Measurements from ENCODE around the gene CNOT2. TPM values are rescaled to one million over a fixed set of nuclear protein-coding genes. Genes with fewer than 3 reads are reported as not detected.
"Not testable (repeated sequence)": the region's sequence is repeated elsewhere in the genome, so short reads cannot be mapped to it uniquely, and the experiment has no call there.

CNOT2 gene
- total RNA-seq, 1 experiment from 2014 or later: 64.7 TPM

GRCh38 chr12:70386771-70387170, 143.5 kb downstream of the CNOT2 start (continued):
- TF ChIP-seq PRDM15 (CRISPR knock-in tag; IDR thresholded peaks at IDR 0.05) (no peak), NR3C1 (CRISPR knock-in tag; conservative IDR thresholded peaks at IDR 0.05; ENCODE audit: low read depth) (no peak), KAT7 (CRISPR knock-in tag; IDR thresholded peaks at IDR 0.05; ENCODE audit: borderline replicate concordance) (no peak), ZNF425 (CRISPR knock-in tag; conservative IDR thresholded peaks at IDR 0.05) (no peak), ZNF416 (CRISPR knock-in tag; IDR thresholded peaks at IDR 0.05) (no peak), ESRRA (CRISPR knock-in tag; IDR thresholded peaks at IDR 0.05; ENCODE audit: borderline replicate concordance) (no peak)

GRCh38 chr12:70389678-70390077, 146.4 kb downstream of the CNOT2 start:
- Mint-ChIP-seq H3K4me1 (peaks cover 11% of the 10 kb centered on the region), H3K4me3 (no peak overlapping the region), H3K27me3 (ENCODE audit: low read depth) (no peaks in the 10 kb centered on the region), H3K9me3 (peaks cover 12% of the 10 kb centered on the region), H3K36me3 (peaks cover 21% of the 10 kb centered on the region), H3K27ac (no peak overlapping the region)
- ATAC-seq: no peak
- ChIA-PET POLR2A (no interaction called here), CTCF (no interaction called here)
- DNase-seq (ENCODE audit: low spot score): no peak
- TF ChIP-seq E2F4 (CRISPR knock-in tag; IDR thresholded peaks at IDR 0.05; ENCODE audit: borderline replicate concordance, low read depth) (no peak), FOXP4 (CRISPR knock-in tag; IDR thresholded peaks at IDR 0.05) (no peak), NR2C2 (CRISPR knock-in tag; IDR thresholded peaks at IDR 0.05) (no peak), E2F5 (CRISPR knock-in tag; IDR thresholded peaks at IDR 0.05) (no peak), ARID4B (CRISPR knock-in tag; IDR thresholded peaks at IDR 0.05; ENCODE audit: borderline replicate concordance) (no peak), ATF3 (CRISPR knock-in tag; conservative IDR thresholded peaks at IDR 0.05) (no peak)

- H3K4me3 Mint-ChIP-seq; H3K27me3 Mint-ChIP-seq (ENCODE audit: low read depth); CTCF ChIA-PET; ATAC-seq; POLR2A ChIA-PET; H3K27ac Mint-ChIP-seq; DNase-seq (ENCODE audit: low spot score): not testable (repeated sequence)
- H3K9me3 Mint-ChIP-seq: peaks cover 12% of the 10 kb centered on the region
- H3K4me1 Mint-ChIP-seq: peaks cover 11% of the 10 kb centered on the region
- peaks cover 35% of the 10 kb centered on the region for H3K36me3 Mint-ChIP-seq
Observed at GRCh38 chr12:70392631-70393030, 149.4 kb downstream of the CNOT2 start.
